Astrocyte of the spinal cord (primary cell): ENCODE results near the gene LRCOL1.

ENCODE experiments used
- DNase-seq: peaks from one replicate; pipeline ENCODE4 v3.0.0; 2011; ENCODE audit warnings: low read depth, low spot score
- H3K4me3 ChIP-seq: 2 replicates; pipeline ENCODE4 v1.5.1; 2011; ENCODE audit warnings: low read depth, mild to moderate bottlenecking, low read length, moderate library complexity
- CTCF ChIP-seq: IDR thresholded peaks from 2 replicates; pipeline ENCODE4 v1.5.1; 2012; ENCODE audit warnings: low read depth, mild to moderate bottlenecking, low read length, inconsistent platforms
- in situ Hi-C: cut with HindIII; loops from 2 replicates; pipeline ENCODE4 v1.10.0; 2017; ENCODE audit warnings: low sequenced_read_pairs

LRCOL1 gene

GRCh38 chr12:132572106-132572505, 38.3 kb downstream of the LRCOL1 start:
- TF ChIP-seq CTCF = no peak
- H3K4me3 ChIP-seq = no peak overlapping the region
- no peak for DNase-seq
- in situ Hi-C loops = no loop called here

DNA sequence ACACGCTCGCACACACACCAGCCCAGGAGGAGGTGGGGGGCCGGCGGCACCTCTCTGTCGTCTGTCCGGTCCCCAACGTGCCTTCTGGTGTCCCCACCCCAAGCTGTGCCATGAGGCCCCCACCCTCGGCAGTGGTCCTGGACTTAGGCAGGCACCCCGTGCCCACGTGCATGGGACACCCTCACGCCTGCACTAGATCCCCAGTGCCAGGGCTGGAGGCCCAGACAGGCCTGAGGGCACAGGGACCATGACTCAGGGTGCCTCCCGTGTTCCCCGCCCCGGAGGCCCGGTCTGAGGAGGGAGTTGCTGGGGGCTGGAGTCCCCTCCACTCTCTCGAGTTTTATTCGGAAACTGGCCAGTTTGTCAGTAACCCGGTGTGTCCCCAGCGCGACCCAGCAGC, 38.8 kb downstream of the LRCOL1 start:
- H3K4me3 ChIP-seq = no peak overlapping the region
- DNase-seq = no peak
- in situ Hi-C loops = no loop called here
- TF ChIP-seq CTCF = no peak

DNA sequence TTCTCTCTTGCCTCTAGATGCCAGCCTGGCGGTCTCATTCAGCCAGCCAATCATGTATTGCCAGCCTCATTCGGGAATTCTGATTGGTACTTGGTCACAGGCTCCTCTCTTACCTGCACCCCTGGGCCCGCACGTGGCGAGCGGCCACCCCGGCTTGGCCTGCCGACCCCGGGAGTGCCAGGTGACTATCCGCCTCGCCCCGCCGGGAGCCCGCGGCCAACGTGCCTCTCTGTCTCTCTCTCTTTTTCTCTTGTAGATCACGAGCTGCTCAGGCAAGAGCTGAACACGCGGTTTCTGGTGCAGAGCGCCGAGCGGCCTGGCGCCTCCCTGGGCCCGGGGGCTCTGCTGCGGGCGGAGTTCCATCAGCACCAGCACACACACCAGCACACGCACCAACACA, 39.3 kb downstream of the LRCOL1 start:
- in situ Hi-C loops = no loop called here
- DNase-seq = no peak
- no peak overlapping the region for H3K4me3 ChIP-seq
- no peak for TF ChIP-seq CTCF

GRCh38 chr12:132570635-132571034, 39.7 kb downstream of the LRCOL1 start:
- no peak for DNase-seq
- no peak overlapping the region for H3K4me3 ChIP-seq
- TF ChIP-seq CTCF = no peak
- in situ Hi-C loops = no loop called here

DNA sequence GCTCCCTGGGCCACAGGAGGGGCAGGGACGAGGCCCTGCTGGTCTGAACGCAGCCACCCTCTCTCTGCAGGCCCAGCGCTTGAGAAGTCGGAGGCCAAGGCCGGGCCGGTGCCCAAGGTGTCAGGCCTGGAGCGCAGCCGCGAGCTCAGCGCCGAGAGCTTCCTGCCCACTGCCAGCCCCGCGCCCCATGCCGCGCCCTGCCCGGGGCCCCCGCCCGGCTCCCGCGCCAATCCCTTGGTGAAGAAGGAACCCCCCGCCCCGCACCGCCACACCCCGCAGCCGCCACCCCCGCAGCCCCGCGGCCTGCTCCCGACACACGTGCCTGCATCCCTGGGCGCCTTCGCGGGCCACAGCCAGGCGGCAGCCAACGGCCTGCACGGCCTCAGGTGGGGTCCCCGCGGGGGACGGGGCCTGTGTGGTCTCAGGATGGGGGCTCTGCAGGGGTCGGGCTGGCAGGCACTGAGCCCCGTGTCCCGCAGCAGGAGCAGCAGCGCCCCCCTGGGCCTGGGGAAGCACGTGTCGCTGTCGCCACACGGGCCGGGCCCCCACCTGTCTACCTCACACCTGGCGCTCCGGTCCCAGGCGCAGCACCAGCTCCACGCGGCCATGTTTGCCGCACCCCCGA, 40.4 kb downstream of the LRCOL1 start:
- no peak for DNase-seq
- no peak overlapping the region for H3K4me3 ChIP-seq
- no peak for TF ChIP-seq CTCF
- in situ Hi-C loops = no loop called here

- DNase-seq = no peak
- no peak for TF ChIP-seq CTCF
- no peak overlapping the region for H3K4me3 ChIP-seq
- in situ Hi-C loops = no loop called here
Observed at GRCh38 chr12:132568826-132569480, 41.4 kb downstream of the LRCOL1 start.
